ENCODE results near the gene ADISSP. TPM values are rescaled to one million over a fixed set of nuclear protein-coding genes. Genes with fewer than 3 reads are reported as not detected.

ADISSP gene
- total and polyA plus RNA-seq, 2 of the 13 experiments (the other 11 are each of a cell fraction or from before 2014, with no cell fraction given): 38.3 to 90.6 TPM

GRCh38 chr20:3781153-3781910 is 13.8 kb upstream of the ADISSP start, which contains the start of gene SPEF1 (continued):
- no peak for TF ChIP-seq ZNF512B (CRISPR knock-in tag; IDR thresholded peaks at IDR 0.05; ENCODE audit: borderline replicate concordance)
- TF ChIP-seq RORA (CRISPR knock-in tag; IDR thresholded peaks at IDR 0.05): no peak
- peak; percentile 90 for TF ChIP-seq XRCC5 (optimal IDR thresholded peaks at IDR 0.05; ENCODE audit: low read length)
- peak; percentile 48; the same call in 1 of the 2 replicates for TF ChIP-seq THYN1 (CRISPR knock-in tag; IDR thresholded peaks at IDR 0.05; ENCODE audit: borderline replicate concordance, low read depth)
- no peak for TF ChIP-seq ZNF615 (CRISPR knock-in tag; IDR thresholded peaks at IDR 0.05; ENCODE audit: borderline replicate concordance)
- TF ChIP-seq RFX5 (IDR thresholded peaks at IDR 0.05; ENCODE audit: low read depth, low read length): 0 out of 2 replicates have a peak, but pooled peaks have one; percentile 22
- TF ChIP-seq CBX2 (IDR thresholded peaks at IDR 0.05; ENCODE audit: low read depth, low read length): no peak
- no peak for TF ChIP-seq CBX2 (CRISPR knock-in tag; IDR thresholded peaks at IDR 0.05; ENCODE audit: low read depth)
- TF ChIP-seq ZFX (CRISPR knock-in tag; IDR thresholded peaks at IDR 0.05; ENCODE audit: low read depth): peak; percentile 80
- no peak for TF ChIP-seq SKI (IDR thresholded peaks at IDR 0.05; ENCODE audit: partially characterized antibody)
- TF ChIP-seq ZNF644 (CRISPR knock-in tag; IDR thresholded peaks at IDR 0.05; ENCODE audit: low read depth): no peak
- peak; percentile 81; the same call in 1 of the 2 replicates for TF ChIP-seq ZFY (CRISPR knock-in tag; IDR thresholded peaks at IDR 0.05)
- TF ChIP-seq PHF21A (CRISPR knock-in tag; IDR thresholded peaks at IDR 0.05): no peak
- TF ChIP-seq ZBTB43 (CRISPR knock-in tag; conservative IDR thresholded peaks at IDR 0.05): no peak
- no peak for TF ChIP-seq KLF9 (CRISPR knock-in tag; IDR thresholded peaks at IDR 0.05; ENCODE audit: low read depth)
- TF ChIP-seq ZBTB7B (CRISPR knock-in tag; IDR thresholded peaks at IDR 0.05): 0 out of 2 replicates have a peak, but pooled peaks have one; percentile 51
- peak; percentile 20; the same call in 1 of the 2 replicates for TF ChIP-seq SALL2 (CRISPR knock-in tag; IDR thresholded peaks at IDR 0.05)
- no peak for TF ChIP-seq BRF2 (CRISPR knock-in tag; IDR thresholded peaks at IDR 0.05)
- no peak for TF ChIP-seq LCORL (IDR thresholded peaks at IDR 0.05)
- TF ChIP-seq LCORL (CRISPR knock-in tag; IDR thresholded peaks at IDR 0.05): peak; percentile 90
- TF ChIP-seq CREB1 (IDR thresholded peaks at IDR 0.05): no peak
- TF ChIP-seq CREB1 (CRISPR knock-in tag; IDR thresholded peaks at IDR 0.05): no peak
- no peak for TF ChIP-seq ZNF563 (CRISPR knock-in tag; IDR thresholded peaks at IDR 0.05)
- peak; percentile 74 for TF ChIP-seq SMC3 (IDR thresholded peaks at IDR 0.05; ENCODE audit: low read length)
- no peak for TF ChIP-seq ZNF430 (CRISPR knock-in tag; IDR thresholded peaks at IDR 0.05)
- peak; percentile 61; the same call in 1 of the 2 replicates for TF ChIP-seq ZNF720 (CRISPR knock-in tag; IDR thresholded peaks at IDR 0.05)
- TF ChIP-seq MXI1 (IDR thresholded peaks at IDR 0.05; ENCODE audit: borderline replicate concordance, low read depth, low read length): peak; percentile 98
- peak; percentile 62 for TF ChIP-seq CHD2 (IDR thresholded peaks at IDR 0.05; ENCODE audit: low read depth, low read length)
- TF ChIP-seq ZNF33B (CRISPR knock-in tag; IDR thresholded peaks at IDR 0.05): 0 out of 2 replicates have a peak, but pooled peaks have one; percentile 56

All from HepG2 (cell line).